Progenitor cell of endocrine pancreas (in vitro differentiated cells): ENCODE results near the gene RFC4. TPM values are rescaled to one million over a fixed set of nuclear protein-coding genes. Genes with fewer than 3 reads are reported as not detected.

ENCODE experiments used
- DNase-seq: peaks from one replicate; pipeline ENCODE4 v3.0.0; 2021; ENCODE audit warnings: low spot score; ENCODE audit not compliant: unreplicated experiment
- H3K27ac Mint-ChIP-seq: 2 replicates; pipeline ENCODE4 v1.8.0; 2021; ENCODE audit warnings: mild to moderate bottlenecking, moderate library complexity, mixed read lengths
- H3K27me3 Mint-ChIP-seq: 2 replicates; pipeline ENCODE4 v1.8.0; 2021; ENCODE audit warnings: mixed read lengths
- H3K36me3 Mint-ChIP-seq: 2 replicates; pipeline ENCODE4 v1.8.0; 2022; ENCODE audit warnings: mixed read lengths; ENCODE audit not compliant: insufficient read depth
- H3K4me1 Mint-ChIP-seq: 2 replicates; pipeline ENCODE4 v1.8.0; 2021; ENCODE audit warnings: low read depth, mixed read lengths
- H3K4me3 Mint-ChIP-seq: 2 replicates; pipeline ENCODE4 v1.8.0; 2021; ENCODE audit warnings: low read depth, mild to moderate bottlenecking, moderate library complexity, mixed read lengths
- H3K9me3 Mint-ChIP-seq: 2 replicates; pipeline ENCODE4 v1.8.0; 2021; ENCODE audit warnings: low read depth, mixed read lengths
- total RNA-seq: library from RNA; stranded (reverse); gene quantifications from 2 replicates; pipeline ENCODE4 v1.2.1, GENCODE V29; 2021
- TF ChIP-seq, protein P1 (sequence below): fragments of 200-600 bp; sonication (generic); IDR thresholded peaks from one replicate; pipeline ENCODE4 v1.5.0; 2021; ENCODE audit warnings: antibody characterized with exemption, mild to moderate bottlenecking; ENCODE audit not compliant: unreplicated experiment

Gene RFC4
- total RNA-seq, 1 donor from 2014 or later: 54.3 TPM

DNA sequence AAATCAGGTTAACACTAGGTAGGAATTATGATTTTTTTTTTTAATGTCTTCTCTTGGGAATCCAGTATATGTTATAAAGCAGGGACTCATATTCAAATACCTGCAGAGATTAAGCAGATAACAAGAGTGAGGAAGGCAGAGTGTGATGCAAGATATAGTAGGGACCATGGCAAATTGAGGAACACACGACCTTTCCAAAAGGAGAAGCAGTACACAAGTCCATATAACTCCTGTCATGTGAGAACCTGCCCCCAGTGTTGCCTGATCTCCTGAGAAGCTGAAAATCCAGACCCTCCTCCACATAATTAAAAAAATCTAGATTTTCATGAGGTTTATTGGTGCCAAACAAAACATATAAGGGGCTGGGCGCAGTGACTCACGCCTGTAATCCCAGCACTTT lies 3.6 kb downstream of the RFC4 start:
- Mint-ChIP-seq H3K9me3 (no peaks in the 10 kb centered on the region), H3K36me3 (peaks cover 9% of the 10 kb centered on the region), H3K27ac (no peak overlapping the region), H3K27me3 (no peaks in the 10 kb centered on the region), H3K4me3 (peak overlapping the region; percentile 2), H3K4me1 (peaks cover 8% of the 10 kb centered on the region)
- TF ChIP-seq, protein P1, sequence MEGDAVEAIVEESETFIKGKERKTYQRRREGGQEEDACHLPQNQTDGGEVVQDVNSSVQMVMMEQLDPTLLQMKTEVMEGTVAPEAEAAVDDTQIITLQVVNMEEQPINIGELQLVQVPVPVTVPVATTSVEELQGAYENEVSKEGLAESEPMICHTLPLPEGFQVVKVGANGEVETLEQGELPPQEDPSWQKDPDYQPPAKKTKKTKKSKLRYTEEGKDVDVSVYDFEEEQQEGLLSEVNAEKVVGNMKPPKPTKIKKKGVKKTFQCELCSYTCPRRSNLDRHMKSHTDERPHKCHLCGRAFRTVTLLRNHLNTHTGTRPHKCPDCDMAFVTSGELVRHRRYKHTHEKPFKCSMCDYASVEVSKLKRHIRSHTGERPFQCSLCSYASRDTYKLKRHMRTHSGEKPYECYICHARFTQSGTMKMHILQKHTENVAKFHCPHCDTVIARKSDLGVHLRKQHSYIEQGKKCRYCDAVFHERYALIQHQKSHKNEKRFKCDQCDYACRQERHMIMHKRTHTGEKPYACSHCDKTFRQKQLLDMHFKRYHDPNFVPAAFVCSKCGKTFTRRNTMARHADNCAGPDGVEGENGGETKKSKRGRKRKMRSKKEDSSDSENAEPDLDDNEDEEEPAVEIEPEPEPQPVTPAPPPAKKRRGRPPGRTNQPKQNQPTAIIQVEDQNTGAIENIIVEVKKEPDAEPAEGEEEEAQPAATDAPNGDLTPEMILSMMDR: no peak
- no peak for DNase-seq

DNA sequence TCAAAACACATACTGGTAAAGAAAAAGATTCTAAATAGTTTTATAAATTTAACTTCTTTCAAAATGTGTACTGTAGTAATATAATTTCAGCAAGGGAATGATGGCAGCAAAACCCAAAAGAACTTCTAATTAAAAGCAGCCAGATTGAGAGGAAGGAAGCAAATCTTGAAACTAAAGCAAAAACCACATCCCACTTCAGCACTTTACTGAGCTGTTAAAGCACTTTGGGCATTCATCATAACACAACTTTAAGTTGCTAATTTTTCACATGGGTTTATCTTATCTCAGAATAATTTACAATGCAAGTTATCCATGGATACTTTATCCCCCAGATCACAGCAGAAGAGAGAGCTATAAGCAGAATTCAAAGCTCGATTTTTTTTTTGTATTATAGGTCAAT lies 6.0 kb downstream of the RFC4 start:
- Mint-ChIP-seq H3K4me1 (no peaks in the 10 kb centered on the region), H3K36me3 (peaks cover 9% of the 10 kb centered on the region)

DNA sequence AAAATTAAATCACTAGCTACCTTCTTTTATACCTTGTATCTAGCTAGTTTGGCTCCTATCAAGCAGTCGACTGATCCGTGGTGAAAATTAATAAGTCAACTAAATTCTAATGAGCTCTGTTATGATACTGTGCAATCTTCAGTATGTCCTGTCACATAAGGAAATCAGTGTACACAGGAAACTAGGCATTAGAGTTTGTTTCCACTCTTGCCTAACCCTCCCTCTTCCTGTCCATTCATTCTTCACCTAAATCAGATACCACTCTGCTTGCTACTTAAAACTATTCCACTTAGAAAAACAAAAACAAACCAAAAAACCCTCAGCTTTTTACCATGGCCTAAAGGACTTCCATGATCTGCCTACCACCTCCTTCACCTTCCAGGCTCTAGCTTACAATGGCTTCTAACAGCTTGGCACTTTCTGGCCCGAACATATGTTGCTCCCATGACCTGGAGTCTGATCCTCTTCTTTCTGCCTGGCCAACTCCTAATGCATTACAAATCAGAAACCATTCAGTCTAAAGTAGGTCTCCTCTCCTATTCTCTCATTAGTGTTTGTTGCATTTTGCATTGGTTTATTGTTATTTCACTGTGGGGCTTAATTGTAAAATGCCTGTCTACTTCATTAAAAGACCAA lies 7.9 kb downstream of the RFC4 start:
- H3K9me3 Mint-ChIP-seq: no peaks in the 10 kb centered on the region
- TF ChIP-seq, protein P1: no peak
- no peak overlapping the region for H3K27ac Mint-ChIP-seq
- no peaks in the 10 kb centered on the region for H3K4me1 Mint-ChIP-seq
- H3K27me3 Mint-ChIP-seq: no peaks in the 10 kb centered on the region
- H3K36me3 Mint-ChIP-seq: peaks cover 16% of the 10 kb centered on the region
- DNase-seq: no peak
- no peak overlapping the region for H3K4me3 Mint-ChIP-seq

More for the DNA sequence above, 6.0 kb downstream of the RFC4 start:
- DNase-seq: no peak
- no peaks in the 10 kb centered on the region for H3K27me3 Mint-ChIP-seq
- H3K9me3 Mint-ChIP-seq: no peaks in the 10 kb centered on the region
- TF ChIP-seq, protein P1: no peak
- H3K27ac Mint-ChIP-seq: no peak overlapping the region
- no peak overlapping the region for H3K4me3 Mint-ChIP-seq

DNA sequence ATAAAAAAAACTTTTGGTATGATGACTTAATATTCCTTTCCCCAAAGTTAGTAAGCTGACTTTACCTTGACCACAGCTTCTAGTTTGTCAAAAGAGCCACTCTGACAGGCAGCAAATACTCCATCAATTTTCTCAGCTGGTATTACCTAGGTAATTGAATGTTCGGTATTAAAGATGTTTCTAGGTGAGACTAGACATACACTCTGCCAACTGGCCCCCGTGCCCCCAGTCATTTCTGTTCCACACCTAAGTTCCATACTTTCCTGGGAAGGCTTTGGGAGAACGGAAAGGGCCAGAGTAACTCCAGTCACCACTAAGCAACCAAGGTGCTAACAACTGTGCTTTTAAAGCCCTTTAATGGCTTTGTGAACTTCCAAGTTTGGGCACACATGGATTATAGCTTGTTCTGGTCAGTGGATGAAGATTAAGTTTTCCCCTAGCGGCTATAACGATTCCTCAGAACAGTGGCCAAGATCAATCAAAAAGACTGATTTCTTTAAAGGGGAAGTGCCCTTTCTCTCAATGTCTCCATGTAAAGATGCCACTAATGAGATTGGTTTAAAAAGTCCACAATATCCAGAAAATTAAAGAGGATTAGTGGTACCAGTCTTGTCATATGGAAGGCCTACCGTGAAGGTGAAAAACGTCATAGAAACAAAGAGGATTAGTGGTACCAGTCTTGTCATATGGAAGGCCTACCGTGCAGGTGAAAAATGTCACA lies 15.9 kb downstream of the RFC4 start:
- Mint-ChIP-seq H3K4me3 (no peak overlapping the region), H3K27me3 (no peaks in the 10 kb centered on the region), H3K4me1 (peaks cover 16% of the 10 kb centered on the region), H3K27ac (peak overlapping the region; percentile 50), H3K9me3 (no peaks in the 10 kb centered on the region), H3K36me3 (peaks cover 42% of the 10 kb centered on the region)
- TF ChIP-seq, protein P1: no peak
- no peak for DNase-seq

DNA sequence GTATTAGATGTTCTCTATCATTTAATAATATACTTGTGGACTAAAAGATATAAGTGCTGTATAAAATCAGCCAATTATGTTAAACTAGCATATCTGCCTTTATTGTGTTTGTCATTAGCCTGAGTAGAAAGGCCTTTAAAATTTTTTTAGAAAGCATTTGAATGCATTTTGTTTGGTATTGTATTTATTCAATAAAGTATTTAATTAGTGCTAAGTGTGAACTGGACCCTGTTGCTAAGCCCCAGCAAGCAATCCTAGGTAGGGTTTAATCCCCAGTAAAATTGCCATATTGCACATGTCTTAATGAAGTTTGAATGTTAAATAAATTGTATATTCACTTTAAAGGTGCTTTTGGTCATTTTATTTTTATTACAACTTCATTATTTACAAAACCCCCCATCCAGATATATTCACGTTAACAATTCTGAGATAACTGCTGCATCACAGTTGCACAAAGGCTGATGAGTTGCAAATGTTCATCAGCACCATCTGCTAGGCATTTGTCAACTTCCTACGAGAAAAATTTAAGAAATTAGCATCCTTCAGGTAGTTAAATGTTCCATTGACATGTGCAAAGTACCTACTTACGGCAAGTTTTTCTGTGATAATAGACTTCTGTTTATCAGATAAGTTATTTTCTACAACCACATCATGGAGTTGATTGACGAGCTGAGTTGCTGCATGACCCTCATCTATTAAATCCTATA lies 16.6 kb downstream of the RFC4 start:
- H3K27ac Mint-ChIP-seq: peak overlapping the region; percentile 66
- no peak for DNase-seq
- peaks cover 49% of the 10 kb centered on the region for H3K36me3 Mint-ChIP-seq

More for the DNA sequence above, 16.6 kb downstream of the RFC4 start:
- Mint-ChIP-seq H3K27me3 (no peaks in the 10 kb centered on the region), H3K4me1 (peaks cover 22% of the 10 kb centered on the region), H3K9me3 (no peaks in the 10 kb centered on the region), H3K4me3 (no peak overlapping the region)
- TF ChIP-seq, protein P1: no peak
